Parathyroid adenoma (tissue), 2 donors: Measurements from ENCODE around the gene METTL22.
A peak's percentile ranks its signal among the peaks of the same experiment; 100 is the strongest.

ENCODE experiments used
- H2AFZ ChIP-seq: fragments of 300-600 bp; sonication (generic); one replicate; pipeline ENCODE4 v1.7.0; 2017; ENCODE audit warnings: antibody characterized with exemption, mild to moderate bottlenecking
- H3K27ac ChIP-seq: fragments of 300-600 bp; sonication (generic); one replicate; pipeline ENCODE4 v1.7.0; 2017
- H3K27me3 ChIP-seq: fragments of 300-600 bp; sonication (generic); one replicate; pipeline ENCODE4 v1.7.0; 2017; ENCODE audit warnings: low read length; ENCODE audit not compliant: control insufficient read depth, insufficient read depth
- H3K36me3 ChIP-seq: fragments of 300-600 bp; sonication (generic); one replicate; pipeline ENCODE4 v1.7.0; 2017; ENCODE audit warnings: low read length; ENCODE audit not compliant: control insufficient read depth, insufficient read depth
- H3K4me1 ChIP-seq: fragments of 300-600 bp; sonication (generic); one replicate; pipeline ENCODE4 v1.7.0; 2017; ENCODE audit warnings: control low read depth
- H3K4me2 ChIP-seq: fragments of 300-600 bp; sonication (generic); one replicate; pipeline ENCODE4 v1.7.0; 2017; ENCODE audit warnings: low read length
- H3K4me3 ChIP-seq: fragments of 300-600 bp; sonication (generic); one replicate; pipeline ENCODE4 v1.7.0; 2017; ENCODE audit warnings: low read depth, low read length
- H3K79me2 ChIP-seq: fragments of 300-600 bp; sonication (generic); one replicate; pipeline ENCODE4 v1.7.0; 2017; ENCODE audit warnings: control low read depth
- H3K9ac ChIP-seq: fragments of 300-600 bp; sonication (generic); one replicate; pipeline ENCODE4 v1.7.0; 2017; ENCODE audit warnings: mild to moderate bottlenecking
- H3K9me3 ChIP-seq: fragments of 300-600 bp; sonication (generic); one replicate; pipeline ENCODE4 v1.7.0; 2017; ENCODE audit warnings: low read length; ENCODE audit not compliant: control insufficient read depth
- CTCF ChIP-seq: fragments of 300-600 bp; sonication (generic); IDR thresholded peaks from one replicate; pipeline ENCODE4 v1.7.0; 2017; ENCODE audit warnings: antibody characterized with exemption, mild to moderate bottlenecking
- donor health status: primary hyperparathyroidism.

Gene METTL22

DNA sequence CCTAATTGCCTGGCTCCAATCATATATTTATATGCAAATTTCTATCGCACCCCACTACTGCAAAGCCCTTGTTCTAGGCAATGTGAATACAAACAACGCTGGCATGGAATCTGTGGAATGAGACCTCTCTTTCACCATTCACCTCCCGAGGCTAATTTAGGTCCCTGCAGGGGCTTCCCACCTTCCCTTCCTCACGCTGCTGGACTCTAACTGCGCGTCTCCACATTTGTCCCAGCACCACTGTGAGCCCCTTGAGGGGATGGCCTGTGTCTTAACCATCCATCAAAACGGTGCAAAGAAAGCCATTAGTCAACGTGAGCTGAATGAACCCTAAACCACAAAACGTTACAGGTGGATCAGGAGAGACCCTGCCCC, 32.8 kb upstream of the METTL22 start:
- no peaks in the 10 kb centered on the region for H3K79me2 ChIP-seq
- no peak overlapping the region for H3K4me2 ChIP-seq
- no peaks in the 10 kb centered on the region for H3K36me3 ChIP-seq
- H2AFZ ChIP-seq: no peak overlapping the region
- no peak overlapping the region for H3K4me3 ChIP-seq
- no peak overlapping the region for H3K27ac ChIP-seq
- peaks cover 9% of the 10 kb centered on the region for H3K27me3 ChIP-seq
- H3K4me1 ChIP-seq: no peaks in the 10 kb centered on the region
- H3K9me3 ChIP-seq: no peaks in the 10 kb centered on the region
- no peak overlapping the region for H3K9ac ChIP-seq
- TF ChIP-seq CTCF: no peak

- H3K4me1 ChIP-seq: no peaks in the 10 kb centered on the region
- no peaks in the 10 kb centered on the region for H3K9me3 ChIP-seq
- H3K27ac ChIP-seq: no peak overlapping the region
- peak overlapping the region; percentile 57 for H3K4me2 ChIP-seq
- H3K36me3 ChIP-seq: no peaks in the 10 kb centered on the region
- H3K79me2 ChIP-seq: no peaks in the 10 kb centered on the region
- TF ChIP-seq CTCF: no peak
- no peak overlapping the region for H3K9ac ChIP-seq
- H3K27me3 ChIP-seq: peaks cover 9% of the 10 kb centered on the region
- peak overlapping the region; percentile 24 for H2AFZ ChIP-seq
- no peak overlapping the region for H3K4me3 ChIP-seq
Measured at GRCh38 chr16:8589057-8589899, 32.2 kb upstream of the METTL22 start.

DNA sequence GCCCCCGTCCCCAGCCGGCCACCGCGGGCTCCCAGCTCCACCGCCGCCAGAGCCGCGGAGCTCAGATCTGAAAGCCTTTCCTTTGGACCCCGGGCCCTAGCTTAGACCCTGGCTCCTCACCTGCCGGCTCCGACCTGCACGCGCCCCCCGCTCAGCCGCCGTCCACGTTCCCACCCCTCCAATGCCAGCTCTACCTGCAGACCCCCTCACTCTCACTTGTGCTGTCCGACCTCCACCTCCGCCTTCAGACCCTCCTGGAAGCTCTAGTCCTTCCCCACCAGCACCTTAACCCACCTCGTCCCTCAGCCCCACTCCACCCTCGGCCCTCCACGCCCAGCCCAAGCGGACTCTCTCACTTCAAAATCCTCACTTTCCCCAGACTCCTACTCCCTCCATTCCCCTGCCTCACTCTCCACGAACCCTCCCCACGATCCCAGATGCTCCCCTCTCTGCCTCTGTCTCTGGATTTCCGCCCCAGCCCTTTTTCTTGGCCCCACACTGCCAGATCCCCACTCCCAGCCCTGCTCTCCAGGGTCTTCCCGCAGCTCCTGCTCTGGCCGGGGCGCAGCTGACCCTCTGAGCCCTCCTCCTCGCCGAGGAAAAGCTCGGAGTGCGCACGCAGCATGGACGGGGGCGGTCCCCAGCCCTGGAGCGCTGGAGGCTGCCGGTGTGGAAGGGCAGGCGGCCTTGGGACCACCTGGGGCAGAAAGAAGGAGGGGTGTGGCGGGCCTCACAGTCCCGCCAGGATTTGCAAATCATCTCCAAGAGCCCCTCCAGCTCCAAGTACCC, 31.4 kb upstream of the METTL22 start, which contains the start of gene TMEM114:
TSS of gene TMEM114 (minus strand) at position 612 of the 789 bp plus-strand sequence. CDS start 673 bp downstream, outside the sequence.
- Histone ChIP-seq H3K4me3 (no peak within 1 kb of the TSS), H3K27ac (no peak within 1 kb of the TSS), H3K9me3 (no peaks in the 10 kb centered on the region), H3K79me2 (no peaks in the 10 kb centered on the region), H3K4me1 (no peaks in the 10 kb centered on the region), H3K27me3 (peaks cover 9% of the 10 kb centered on the region), H3K9ac (no peak within 1 kb of the TSS), H3K36me3 (no peaks in the 10 kb centered on the region), H2AFZ (peak within 1 kb of the TSS; percentile 41), H3K4me2 (peak within 1 kb of the TSS; percentile 57)
- TF ChIP-seq CTCF: no peak

DNA sequence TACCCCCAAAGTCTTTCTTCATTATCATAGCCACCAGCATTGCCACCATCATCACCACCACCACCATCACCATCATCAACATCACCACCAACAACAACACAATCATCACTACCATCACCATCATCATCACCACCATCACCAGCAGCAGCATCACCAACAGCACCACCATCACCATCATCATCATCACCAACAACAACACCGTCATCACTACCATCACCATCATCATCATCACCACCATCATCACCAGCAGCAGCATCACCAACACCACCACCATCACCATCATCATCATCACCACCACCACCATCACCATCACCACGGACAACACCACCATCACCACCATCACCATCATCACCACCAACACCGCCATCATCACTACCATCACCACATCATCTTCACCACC, 30.7 kb upstream of the METTL22 start:
- no peak overlapping the region for H3K4me3 ChIP-seq
- TF ChIP-seq CTCF: no peak
- H3K9ac ChIP-seq: no peak overlapping the region
- no peak overlapping the region for H2AFZ ChIP-seq
- H3K27ac ChIP-seq: no peak overlapping the region
- H3K79me2 ChIP-seq: no peaks in the 10 kb centered on the region
- H3K36me3 ChIP-seq: no peaks in the 10 kb centered on the region
- H3K9me3 ChIP-seq: no peaks in the 10 kb centered on the region
- H3K4me1 ChIP-seq: no peaks in the 10 kb centered on the region
- no peak overlapping the region for H3K4me2 ChIP-seq
- peaks cover 9% of the 10 kb centered on the region for H3K27me3 ChIP-seq
